Muscle of leg (tissue), 11 donors: ENCODE data around the gene NCEH1. TPM values are rescaled to one million over a fixed set of nuclear protein-coding genes. Genes with fewer than 3 reads are reported as not detected.
A peak's percentile ranks its signal among the peaks of the same experiment; 100 is the strongest.

Source experiments
- DNase-seq: peaks from one replicate; pipeline ENCODE4 v3.0.0; 2013
- H3K27ac ChIP-seq: one replicate; pipeline ENCODE4 v1.5.1; 2013; ENCODE audit warnings: mild to moderate bottlenecking, low read length, control low read depth
- H3K27me3 ChIP-seq: one replicate; pipeline ENCODE4 v1.6.1; 2013; ENCODE audit warnings: low read length; ENCODE audit not compliant: control insufficient read depth, insufficient read depth
- H3K36me3 ChIP-seq: one replicate; pipeline ENCODE4 v1.6.1; 2013; ENCODE audit warnings: low read length; ENCODE audit not compliant: control insufficient read depth, insufficient read depth
- H3K4me1 ChIP-seq: one replicate; pipeline ENCODE4 v1.6.1; 2013; ENCODE audit warnings: low read length; ENCODE audit not compliant: control insufficient read depth, insufficient read depth
- H3K4me3 ChIP-seq: one replicate; pipeline ENCODE4 v1.5.1; 2013; ENCODE audit warnings: low read length, control low read depth
- H3K9me3 ChIP-seq: replicated peaks from 2 replicates; pipeline ENCODE4 v1.6.1; 2013; ENCODE audit warnings: low read depth, low read length; ENCODE audit not compliant: control insufficient read depth
- WGBS: methylation state at CpG from one replicate; pipeline ENCODE4 v1.1.5; 2013; ENCODE audit warnings: missing lambda C conversion rate; ENCODE audit not compliant: insufficient coverage; 5-methylcytosine and 5-hydroxymethylcytosine counted together
- polyA plus RNA-seq, 8 donors: library from polyadenylated mRNA; unstranded; fragments of 120-200 nt; gene quantifications; one replicate each; pipeline versions ENCODE4 v1.2.1 to v1.2.3, GENCODE V29; 2013; ENCODE audit warnings: inconsistent platforms in 1 of 8, low replicate concordance in 1 of 8; ENCODE audit not compliant: insufficient read length in 8 of 8, insufficient read depth in 1 of 8
- total RNA-seq: library from RNA; stranded (reverse); fragments of 120-200 nt; gene quantifications from one replicate; pipeline ENCODE4 v1.2.4, GENCODE V29; 2013

Gene NCEH1
- total and polyA plus RNA-seq, 9 donors = 1.3 to 2.6 (median 1.8) TPM

- WGBS = 97% methylated on average over 7 of the region's 7 CpGs
- no peaks in the 10 kb centered on the region for H3K27me3 ChIP-seq
- no peak for DNase-seq
- no peak overlapping the region for H3K27ac ChIP-seq
- H3K36me3 ChIP-seq = no peaks in the 10 kb centered on the region
- H3K4me1 ChIP-seq = no peaks in the 10 kb centered on the region
- H3K9me3 ChIP-seq = no peaks in the 10 kb centered on the region
- no peak overlapping the region for H3K4me3 ChIP-seq
Observed at GRCh38 chr3:172680684-172681083, 30.2 kb downstream of the NCEH1 start.

GRCh38 chr3:172679599-172679998, 31.3 kb downstream of the NCEH1 start:
- Histone ChIP-seq H3K27me3 (no peaks in the 10 kb centered on the region), H3K36me3 (no peaks in the 10 kb centered on the region), H3K4me1 (no peaks in the 10 kb centered on the region), H3K9me3 (no peaks in the 10 kb centered on the region), H3K4me3 (no peak overlapping the region), H3K27ac (no peak overlapping the region)
- DNase-seq = no peak
- 100% methylated on average over 2 of the region's 5 CpGs for WGBS

GRCh38 chr3:172678068-172678467, 32.8 kb downstream of the NCEH1 start:
- no peaks in the 10 kb centered on the region for H3K9me3 ChIP-seq
- H3K27me3 ChIP-seq = no peaks in the 10 kb centered on the region
- H3K27ac ChIP-seq = no peak overlapping the region
- no peaks in the 10 kb centered on the region for H3K36me3 ChIP-seq
- H3K4me1 ChIP-seq = no peaks in the 10 kb centered on the region
- DNase-seq = peak; percentile 36
- H3K4me3 ChIP-seq = no peak overlapping the region
- WGBS = no CpG with 5 or more reads among the region's 1 CpG

- Histone ChIP-seq H3K4me1 (no peaks in the 10 kb centered on the region), H3K27ac (no peak overlapping the region)
- DNase-seq = no peak
Observed at GRCh38 chr3:172676196-172676922, 34.5 kb downstream of the NCEH1 start.

GRCh38 chr3:172675441-172676193, 35.2 kb downstream of the NCEH1 start:
- 100% methylated on average over 1 of the region's 7 CpGs for WGBS
- no peak overlapping the region for H3K27ac ChIP-seq
- no peaks in the 10 kb centered on the region for H3K27me3 ChIP-seq

More at GRCh38 chr3:172676196-172676922, 34.5 kb downstream of the NCEH1 start:
- H3K36me3 ChIP-seq = no peaks in the 10 kb centered on the region
- H3K4me3 ChIP-seq = no peak overlapping the region
- H3K9me3 ChIP-seq = no peaks in the 10 kb centered on the region
- 85% methylated on average over 19 of the region's 21 CpGs for WGBS
- no peaks in the 10 kb centered on the region for H3K27me3 ChIP-seq

GRCh38 chr3:172673210-172673679, 37.6 kb downstream of the NCEH1 start:
- Histone ChIP-seq H3K27ac (no peak overlapping the region), H3K4me1 (no peaks in the 10 kb centered on the region)
- DNase-seq = peak; percentile 19

More at GRCh38 chr3:172675441-172676193, 35.2 kb downstream of the NCEH1 start:
- H3K36me3 ChIP-seq = no peaks in the 10 kb centered on the region
- H3K9me3 ChIP-seq = no peaks in the 10 kb centered on the region
- H3K4me3 ChIP-seq = no peak overlapping the region
- H3K4me1 ChIP-seq = no peaks in the 10 kb centered on the region
- peak; percentile 39 for DNase-seq

GRCh38 chr3:172669021-172669420, 41.8 kb downstream of the NCEH1 start:
- no peaks in the 10 kb centered on the region for H3K27me3 ChIP-seq
- H3K27ac ChIP-seq = no peak overlapping the region
- no peaks in the 10 kb centered on the region for H3K36me3 ChIP-seq
- H3K9me3 ChIP-seq = peaks cover 7% of the 10 kb centered on the region
- H3K4me1 ChIP-seq = no peaks in the 10 kb centered on the region
- 89% methylated on average over 3 of the region's 4 CpGs for WGBS
- H3K4me3 ChIP-seq = no peak overlapping the region
- DNase-seq = no peak

More at GRCh38 chr3:172673210-172673679, 37.6 kb downstream of the NCEH1 start:
- Histone ChIP-seq H3K36me3 (no peaks in the 10 kb centered on the region), H3K4me3 (no peak overlapping the region), H3K27me3 (no peaks in the 10 kb centered on the region), H3K9me3 (no peaks in the 10 kb centered on the region)
- no CpG with 5 or more reads among the region's 2 CpGs for WGBS

GRCh38 chr3:172666873-172667694, 43.8 kb downstream of the NCEH1 start:
- H3K36me3 ChIP-seq = no peaks in the 10 kb centered on the region
- peak; percentile 85 for DNase-seq
- no peaks in the 10 kb centered on the region for H3K27me3 ChIP-seq
- peaks cover 7% of the 10 kb centered on the region for H3K9me3 ChIP-seq
- no peak overlapping the region for H3K27ac ChIP-seq
- 43% methylated on average over 4 of the region's 16 CpGs for WGBS
- no peaks in the 10 kb centered on the region for H3K4me1 ChIP-seq
- no peak overlapping the region for H3K4me3 ChIP-seq

- DNase-seq = no peak
- WGBS = 95% methylated on average over 5 of the region's 10 CpGs
- Histone ChIP-seq H3K9me3 (peaks cover 7% of the 10 kb centered on the region), H3K27me3 (no peaks in the 10 kb centered on the region), H3K27ac (no peak overlapping the region), H3K4me1 (no peaks in the 10 kb centered on the region), H3K4me3 (no peak overlapping the region), H3K36me3 (no peaks in the 10 kb centered on the region)
Observed at GRCh38 chr3:172666181-172666872, 44.5 kb downstream of the NCEH1 start.
